Measurements from ENCODE around the gene LGR5. TPM values are rescaled to one million over a fixed set of nuclear protein-coding genes. Genes with fewer than 3 reads are reported as not detected.

The LGR5 gene
- total and polyA plus RNA-seq, 2 of the 13 experiments (the other 11 are each of a cell fraction or from before 2014, with no cell fraction given) = 37.0 to 121 TPM

DNA sequence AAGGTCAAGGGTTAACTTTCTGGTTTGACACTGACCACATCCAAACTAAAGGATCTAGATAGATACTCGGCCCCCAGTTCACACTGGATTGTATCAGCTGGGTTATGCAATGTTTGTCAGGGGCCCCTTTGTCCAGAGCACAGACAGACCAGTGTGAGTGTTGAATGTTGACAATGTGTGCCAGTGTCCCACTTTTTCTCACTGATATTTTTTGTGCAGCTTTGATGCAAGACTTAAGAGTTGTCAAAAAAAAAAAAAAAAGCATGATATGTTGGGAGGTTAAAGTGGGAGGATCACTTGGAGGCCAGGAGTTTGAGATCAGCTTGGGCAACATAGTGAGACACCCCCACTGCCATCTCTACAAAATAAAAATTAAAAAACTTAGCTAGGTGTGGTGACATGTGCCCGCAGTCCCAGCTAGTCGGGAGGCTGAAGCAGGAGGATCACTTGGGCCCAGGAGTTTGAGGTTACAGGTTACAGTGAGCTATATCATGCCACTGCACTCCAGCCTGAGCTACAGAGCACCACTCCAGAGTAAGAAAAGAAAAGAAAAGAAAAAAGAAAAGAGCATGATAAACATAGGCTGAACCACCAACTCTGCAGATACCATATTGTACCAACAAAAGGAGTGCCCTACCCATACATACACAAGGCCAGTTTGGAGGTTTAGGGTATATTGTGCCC is 97.5 kb downstream of the LGR5 start (continued):
- TF ChIP-seq, protein P1, sequence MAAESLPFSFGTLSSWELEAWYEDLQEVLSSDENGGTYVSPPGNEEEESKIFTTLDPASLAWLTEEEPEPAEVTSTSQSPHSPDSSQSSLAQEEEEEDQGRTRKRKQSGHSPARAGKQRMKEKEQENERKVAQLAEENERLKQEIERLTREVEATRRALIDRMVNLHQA (CRISPR knock-in tag; IDR thresholded peaks at IDR 0.05) = no peak
- no peak for TF ChIP-seq KLF15 (CRISPR knock-in tag; IDR thresholded peaks at IDR 0.05; ENCODE audit: borderline replicate concordance)
- 0 out of 2 replicates have a peak, but pooled peaks have one; percentile 31 for TF ChIP-seq BORCS8-MEF2B (CRISPR knock-in tag; IDR thresholded peaks at IDR 0.05)
- TF ChIP-seq, protein P2, sequence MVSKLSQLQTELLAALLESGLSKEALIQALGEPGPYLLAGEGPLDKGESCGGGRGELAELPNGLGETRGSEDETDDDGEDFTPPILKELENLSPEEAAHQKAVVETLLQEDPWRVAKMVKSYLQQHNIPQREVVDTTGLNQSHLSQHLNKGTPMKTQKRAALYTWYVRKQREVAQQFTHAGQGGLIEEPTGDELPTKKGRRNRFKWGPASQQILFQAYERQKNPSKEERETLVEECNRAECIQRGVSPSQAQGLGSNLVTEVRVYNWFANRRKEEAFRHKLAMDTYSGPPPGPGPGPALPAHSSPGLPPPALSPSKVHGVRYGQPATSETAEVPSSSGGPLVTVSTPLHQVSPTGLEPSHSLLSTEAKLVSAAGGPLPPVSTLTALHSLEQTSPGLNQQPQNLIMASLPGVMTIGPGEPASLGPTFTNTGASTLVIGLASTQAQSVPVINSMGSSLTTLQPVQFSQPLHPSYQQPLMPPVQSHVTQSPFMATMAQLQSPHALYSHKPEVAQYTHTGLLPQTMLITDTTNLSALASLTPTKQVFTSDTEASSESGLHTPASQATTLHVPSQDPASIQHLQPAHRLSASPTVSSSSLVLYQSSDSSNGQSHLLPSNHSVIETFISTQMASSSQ (IDR thresholded peaks at IDR 0.05; ENCODE audit: low read depth) = peak; percentile 81
- TF ChIP-seq, protein P2 (CRISPR knock-in tag; IDR thresholded peaks at IDR 0.05; ENCODE audit: borderline replicate concordance) = peak; percentile 91; the same call in 1 of the 2 replicates
- TF ChIP-seq ZNF83 (CRISPR knock-in tag; IDR thresholded peaks at IDR 0.05; ENCODE audit: borderline replicate concordance) = no peak
- no peak for TF ChIP-seq ZBTB8A (CRISPR knock-in tag; IDR thresholded peaks at IDR 0.05; ENCODE audit: borderline replicate concordance, low read depth)
- peak; percentile 97 for TF ChIP-seq SOX13 (IDR thresholded peaks at IDR 0.05)
- peak in 1 of 2 experiments; percentile 97; a peak in 2 of 4 replicates for TF ChIP-seq SOX13 (CRISPR knock-in tag; conservative IDR thresholded peaks at IDR 0.05 in 1 of 2, IDR thresholded peaks at IDR 0.05 in 1 of 2)
- TF ChIP-seq, protein P3, sequence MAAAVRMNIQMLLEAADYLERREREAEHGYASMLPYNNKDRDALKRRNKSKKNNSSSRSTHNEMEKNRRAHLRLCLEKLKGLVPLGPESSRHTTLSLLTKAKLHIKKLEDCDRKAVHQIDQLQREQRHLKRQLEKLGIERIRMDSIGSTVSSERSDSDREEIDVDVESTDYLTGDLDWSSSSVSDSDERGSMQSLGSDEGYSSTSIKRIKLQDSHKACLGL (CRISPR knock-in tag; IDR thresholded peaks at IDR 0.05) = no peak
- TF ChIP-seq, protein P4, sequence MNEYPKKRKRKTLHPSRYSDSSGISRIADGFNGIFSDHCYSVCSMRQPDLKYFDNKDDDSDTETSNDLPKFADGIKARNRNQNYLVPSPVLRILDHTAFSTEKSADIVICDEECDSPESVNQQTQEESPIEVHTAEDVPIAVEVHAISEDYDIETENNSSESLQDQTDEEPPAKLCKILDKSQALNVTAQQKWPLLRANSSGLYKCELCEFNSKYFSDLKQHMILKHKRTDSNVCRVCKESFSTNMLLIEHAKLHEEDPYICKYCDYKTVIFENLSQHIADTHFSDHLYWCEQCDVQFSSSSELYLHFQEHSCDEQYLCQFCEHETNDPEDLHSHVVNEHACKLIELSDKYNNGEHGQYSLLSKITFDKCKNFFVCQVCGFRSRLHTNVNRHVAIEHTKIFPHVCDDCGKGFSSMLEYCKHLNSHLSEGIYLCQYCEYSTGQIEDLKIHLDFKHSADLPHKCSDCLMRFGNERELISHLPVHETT (CRISPR knock-in tag; conservative IDR thresholded peaks at IDR 0.05) = no peak
- no peak for TF ChIP-seq KDM2A (CRISPR knock-in tag; IDR thresholded peaks at IDR 0.05; ENCODE audit: borderline replicate concordance, low read depth)
- TF ChIP-seq SP5 (CRISPR knock-in tag; IDR thresholded peaks at IDR 0.05; ENCODE audit: borderline replicate concordance, low read depth) = peak; percentile 76
- no peak for TF ChIP-seq ZKSCAN1 (IDR thresholded peaks at IDR 0.05; ENCODE audit: low read length)
- no peak for TF ChIP-seq ZNF790 (CRISPR knock-in tag; IDR thresholded peaks at IDR 0.05; ENCODE audit: borderline replicate concordance)
- peak; percentile 43; the same call in 1 of the 2 replicates for TF ChIP-seq KLF6 (CRISPR knock-in tag; IDR thresholded peaks at IDR 0.05)
- TF ChIP-seq, protein P5, sequence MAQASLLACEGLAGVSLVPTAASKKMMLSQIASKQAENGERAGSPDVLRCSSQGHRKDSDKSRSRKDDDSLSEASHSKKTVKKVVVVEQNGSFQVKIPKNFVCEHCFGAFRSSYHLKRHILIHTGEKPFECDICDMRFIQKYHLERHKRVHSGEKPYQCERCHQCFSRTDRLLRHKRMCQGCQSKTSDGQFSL (CRISPR knock-in tag; IDR thresholded peaks at IDR 0.05) = no peak
- peak; percentile 86 to 96; a peak in 3 of 4 replicates for TF ChIP-seq EP300 (IDR thresholded peaks at IDR 0.05; ENCODE audit: low read depth in 2 of 2, low read length in 2 of 2)
- peak; percentile 92 for TF ChIP-seq EP300 (CRISPR knock-in tag; IDR thresholded peaks at IDR 0.05; ENCODE audit: borderline replicate concordance)
- no peak for TF ChIP-seq SNAI1 (CRISPR knock-in tag; IDR thresholded peaks at IDR 0.05; ENCODE audit: borderline replicate concordance)
- no peak for TF ChIP-seq RARG (CRISPR knock-in tag; IDR thresholded peaks at IDR 0.05; ENCODE audit: low read depth)
- TF ChIP-seq CEBPB (IDR thresholded peaks at IDR 0.05; ENCODE audit: borderline replicate concordance, low read depth, low read length) = peak; percentile 91
- TF ChIP-seq ZNF232 (CRISPR knock-in tag; IDR thresholded peaks at IDR 0.05; ENCODE audit: borderline replicate concordance) = no peak
- TF ChIP-seq EZH2 (conservative IDR thresholded peaks at IDR 0.05; ENCODE audit: low read depth, low read length) = no peak
